H1 (cell line): ENCODE data around the gene SGCD. TPM values are rescaled to one million over a fixed set of nuclear protein-coding genes. Genes with fewer than 3 reads are reported as not detected.

ENCODE experiments used
- CTCF ChIA-PET: fragments of 300-600 bp; sonication (Branson Sonifier 250); formaldehyde crosslinking; loops from one replicate; lab custom pipeline; 2021; ENCODE audit not compliant: partially characterized antibody; lab: Charles Lee
- POLR2A ChIA-PET: fragments of 300-600 bp; sonication (Branson Sonifier 250); formaldehyde crosslinking; loops from one replicate; lab custom pipeline; 2021; ENCODE audit warnings: inconsistent platforms; ENCODE audit not compliant: partially characterized antibody; lab: Charles Lee
- DNase-seq, 2 experiments: peaks; one replicate each; pipeline versions ENCODE4 v3.0.0 to v3.0.0-alpha.2; 2010 to 2022; ENCODE audit warnings: low spot score in 2 of 2, low read depth in 1 of 2, mixed read lengths in 1 of 2
- FAIRE-seq: peaks from 2 replicates; lab custom pipeline; 2011; peaks lifted over from hg19 to GRCh38; lab: Jason Lieb, UNC
- H2AFZ ChIP-seq: 2 replicates; pipeline ENCODE4 v1.8.1; 2012; ENCODE audit warnings: low read length, inconsistent platforms
- H2AK5ac ChIP-seq: 2 replicates; pipeline ENCODE4 v1.6.1; 2013; ENCODE audit warnings: low read depth, low read length
- H2BK120ac ChIP-seq: replicated peaks from 2 replicates; pipeline ENCODE3; 2013; ENCODE audit warnings: low read depth, low read length, inconsistent platforms
- H2BK12ac ChIP-seq: 2 replicates; pipeline ENCODE4 v1.6.1; 2013; ENCODE audit warnings: low read depth, low read length
- H2BK15ac ChIP-seq: 2 replicates; pipeline ENCODE4 v1.6.1; 2013; ENCODE audit warnings: low read length
- H2BK20ac ChIP-seq: 2 replicates; pipeline ENCODE4 v1.6.1; 2013; ENCODE audit warnings: low read length
- H2BK5ac ChIP-seq: 2 replicates; pipeline ENCODE4 v1.6.1; 2013; ENCODE audit warnings: low read depth, low read length
- H3K14ac ChIP-seq: 2 replicates; pipeline ENCODE4 v1.6.1; 2013; ENCODE audit warnings: inconsistent platforms; ENCODE audit not compliant: insufficient read length
- H3K18ac ChIP-seq: 2 replicates; pipeline ENCODE4 v1.6.1; 2013; ENCODE audit warnings: low read length; ENCODE audit errors: extremely low read depth
- H3K23ac ChIP-seq: 2 replicates; pipeline ENCODE4 v1.6.1; 2013; ENCODE audit warnings: inconsistent platforms; ENCODE audit not compliant: insufficient read length
- H3K23me2 ChIP-seq: 2 replicates; pipeline ENCODE4 v1.6.1; 2013; ENCODE audit warnings: low read depth, low read length
- H3K27ac ChIP-seq: 2 replicates; pipeline ENCODE4 v1.6.1; 2011; ENCODE audit warnings: low read depth, low read length, inconsistent platforms
- H3K27me3 ChIP-seq, 4 experiments: replicated peaks in 1 of 4; 1 replicate in 1 of 4; 2 replicates in 3 of 4; pipeline versions ENCODE4 v1.6.1 to v1.8.1; 2011 to 2013; ENCODE audit warnings: low read length in 3 of 4, mild to moderate bottlenecking in 3 of 4, inconsistent platforms in 2 of 4, mixed read lengths in 2 of 4, moderate library complexity in 1 of 4; ENCODE audit not compliant: control insufficient read depth in 3 of 4, insufficient read depth in 3 of 4; ENCODE audit errors: extremely low read depth in 1 of 4
- H3K36me3 ChIP-seq, 4 experiments: 2 replicates each; pipeline versions ENCODE4 v1.6.1 to v1.8.1; 2011 to 2013; ENCODE audit warnings: mild to moderate bottlenecking in 4 of 4, low read length in 3 of 4, moderate library complexity in 2 of 4, control low read depth in 1 of 4, inconsistent platforms in 1 of 4; ENCODE audit not compliant: insufficient read depth in 4 of 4, control insufficient read depth in 2 of 4
- H3K4ac ChIP-seq: replicated peaks from 2 replicates; pipeline ENCODE3; 2013; ENCODE audit warnings: low read length, low read depth, mixed read lengths, inconsistent platforms; ENCODE audit not compliant: insufficient read length
- H3K4me1 ChIP-seq, 4 experiments: replicated peaks in 1 of 4; 1 replicate in 1 of 4; 2 replicates in 3 of 4; pipeline versions ENCODE4 v1.6.1 to v1.8.1; 2011 to 2013; ENCODE audit warnings: low read length in 3 of 4, inconsistent platforms in 2 of 4, mixed read lengths in 1 of 4; ENCODE audit not compliant: insufficient read depth in 4 of 4, control insufficient read depth in 3 of 4
- H3K4me2 ChIP-seq, 2 experiments: 2 replicates each; pipeline versions ENCODE4 v1.6.1 to v1.8.1; 2011 to 2013; ENCODE audit warnings: low read depth in 2 of 2, low read length in 2 of 2, control low read depth in 1 of 2, inconsistent platforms in 1 of 2, mild to moderate bottlenecking in 1 of 2; ENCODE audit not compliant: insufficient read depth in 1 of 2
- H3K4me3 ChIP-seq, 4 experiments: fragments of 200-600, 300-600 bp in 1 of 4; sonication (generic), shearing (Covaris generic), sonication (Bioruptor Twin) in 1 of 4; 2 replicates each; pipeline versions ENCODE4 v1.5.1 to v1.8.1; 2011 to 2016; ENCODE audit warnings: low read length in 4 of 4, low read depth in 3 of 4, control low read depth in 2 of 4, inconsistent platforms in 2 of 4, mild to moderate bottlenecking in 2 of 4, mixed read lengths in 1 of 4, moderate library complexity in 1 of 4; ENCODE audit not compliant: insufficient read depth in 2 of 4; ENCODE audit errors: extremely low read depth in 1 of 4
- H3K56ac ChIP-seq: replicated peaks from 2 replicates; pipeline ENCODE3; 2013; ENCODE audit warnings: low read depth, mild to moderate bottlenecking, mixed read lengths, low read length, inconsistent platforms; ENCODE audit not compliant: insufficient read length
- H3K79me1 ChIP-seq: 2 replicates; pipeline ENCODE4 v1.6.1; 2013; ENCODE audit warnings: low read depth, low read length, control low read depth
- H3K79me2 ChIP-seq, 2 experiments: 2 replicates each; pipeline versions ENCODE4 v1.6.1 to v1.8.1; 2012 to 2013; ENCODE audit warnings: low read length in 2 of 2, mild to moderate bottlenecking in 2 of 2, inconsistent platforms in 1 of 2; ENCODE audit not compliant: insufficient read depth in 2 of 2, control insufficient read depth in 1 of 2
- H3K9ac ChIP-seq, 4 experiments: replicated peaks in 1 of 4; 1 replicate in 1 of 4; 2 replicates in 3 of 4; pipeline versions ENCODE4 v1.6.1 to v1.8.1; 2011 to 2013; ENCODE audit warnings: low read depth in 3 of 4, low read length in 3 of 4, control low read depth in 2 of 4, mild to moderate bottlenecking in 2 of 4, moderate library complexity in 2 of 4, inconsistent platforms in 1 of 4; ENCODE audit errors: extremely low read depth in 1 of 4
- H3K9me3 ChIP-seq, 2 experiments: 2 replicates each; pipeline versions ENCODE4 v1.6.1 to v1.8.1; 2012 to 2013; ENCODE audit warnings: mild to moderate bottlenecking in 2 of 2, moderate library complexity in 2 of 2, control low read depth in 1 of 2, inconsistent platforms in 1 of 2, low read depth in 1 of 2, low read length in 1 of 2, mixed read lengths in 1 of 2; ENCODE audit not compliant: insufficient read depth in 2 of 2
- H4K20me1 ChIP-seq, 2 experiments: replicated peaks in 1 of 2; 2 replicates each; pipeline versions ENCODE3 to v1.8.1; 2011 to 2013; ENCODE audit warnings: inconsistent platforms in 2 of 2, low read length in 2 of 2, mild to moderate bottlenecking in 1 of 2; ENCODE audit not compliant: insufficient read depth in 2 of 2, control insufficient read depth in 1 of 2
- H4K5ac ChIP-seq: 2 replicates; pipeline ENCODE4 v1.6.1; 2013; ENCODE audit warnings: low read length, low read depth, mixed read lengths, inconsistent platforms; ENCODE audit not compliant: insufficient read length
- H4K8ac ChIP-seq: 2 replicates; pipeline ENCODE4 v1.8.0; 2013; ENCODE audit warnings: mild to moderate bottlenecking, moderate library complexity, low read length, inconsistent platforms; ENCODE audit not compliant: insufficient read depth; ENCODE audit errors: extremely low read depth
- H4K91ac ChIP-seq: replicated peaks from 2 replicates; pipeline ENCODE3; 2013; ENCODE audit warnings: low read length, mixed read lengths, inconsistent platforms; ENCODE audit not compliant: insufficient read length
- GABPA ChIP-seq: IDR thresholded peaks from 2 replicates; pipeline ENCODE4 v1.6.1; 2011; ENCODE audit warnings: mild to moderate bottlenecking, low read length, moderate library complexity, borderline replicate concordance; ENCODE audit not compliant: insufficient read depth
- POLR2A ChIP-seq, 2 experiments: IDR thresholded peaks; 1 replicate in 1 of 2; 2 replicates in 1 of 2; pipeline ENCODE4 v1.6.1; 2011; ENCODE audit warnings: low read depth in 2 of 2, low read length in 2 of 2, mild to moderate bottlenecking in 2 of 2; ENCODE audit errors: control extremely low read depth in 1 of 2
- RAD21 ChIP-seq, 2 experiments: IDR thresholded peaks in 1 of 2; conservative IDR thresholded peaks in 1 of 2; 2 replicates each; pipeline ENCODE4 v1.6.1; 2011; ENCODE audit warnings: low read depth in 2 of 2, low read length in 2 of 2, improper control_type of control experiment in 1 of 2, inconsistent platforms in 1 of 2, mild to moderate bottlenecking in 1 of 2, moderate library complexity in 1 of 2
- RFX5 ChIP-seq: IDR thresholded peaks from 2 replicates; pipeline ENCODE4 v1.6.1; 2011; ENCODE audit warnings: low read depth, low read length, improper control_type of control experiment, borderline replicate concordance
- SP4 ChIP-seq: IDR thresholded peaks from 2 replicates; pipeline ENCODE4 v1.6.1; 2012; ENCODE audit warnings: low read length, inconsistent platforms
- TCF12 ChIP-seq: IDR thresholded peaks from 2 replicates; pipeline ENCODE4 v1.6.1; 2011; ENCODE audit warnings: low read depth, mild to moderate bottlenecking, low read length
- polyA plus RNA-seq, 7 experiments: library from polyadenylated mRNA; depleted of rRNA in 3 of 7; stranded (reverse) in 5 of 7; unstranded in 2 of 7; fragments of >200 nt in 5 of 7; fragments of 200-250 nt in 2 of 7; gene quantifications; 1 replicate in 5 of 7; 2 replicates in 1 of 7; 4 replicates in 1 of 7; pipeline versions ENCODE4 v1.2.1 to v1.2.3, GENCODE V29; 2011 to 2013; ENCODE audit warnings: missing spikeins in 2 of 7, mixed read lengths in 2 of 7
- total RNA-seq: library from RNA; stranded (reverse); fragmentation: NEBNext Ultra II Directional; extraction: Animal tissue kit (Norgen Biotek cat#: 25700); gene quantifications from 2 replicates; pipeline ENCODE4 v1.2.1, GENCODE V29; 2021

SGCD gene
- total and polyA plus RNA-seq, 2 of the 8 experiments (the other 6 are each of a cell fraction or from before 2014, with no cell fraction given): 0.04 to 0.08 TPM

- Histone ChIP-seq H3K4me3 (no peak overlapping the region), H3K9me3 (no peaks in the 10 kb centered on the region), H2BK12ac (no peak overlapping the region), H2AK5ac (no peak overlapping the region), H3K36me3 (no peaks in the 10 kb centered on the region), H3K14ac (no peak overlapping the region), H4K5ac (no peak overlapping the region), H3K27ac (no peak overlapping the region), H4K91ac (no peak overlapping the region), H2BK15ac (no peak overlapping the region), H3K4me2 (no peak overlapping the region), H3K4ac (no peak overlapping the region), H2AFZ (no peak overlapping the region), H3K27me3 (no peaks in the 10 kb centered on the region), H3K18ac (no peak overlapping the region), H4K8ac (no peak overlapping the region), H3K56ac (no peak overlapping the region), H3K23me2 (no peaks in the 10 kb centered on the region), H3K79me2 (no peaks in the 10 kb centered on the region), H3K9ac (no peak overlapping the region), H4K20me1 (no peaks in the 10 kb centered on the region), H2BK5ac (no peak overlapping the region), H3K23ac (no peak overlapping the region), H3K79me1 (no peaks in the 10 kb centered on the region), H2BK120ac (no peak overlapping the region), H2BK20ac (no peak overlapping the region), H3K4me1 (no peaks in the 10 kb centered on the region)
- DNase-seq (no peak), FAIRE-seq (no peak)
- POLR2A ChIA-PET: no interaction called here
- CTCF ChIA-PET: no interaction called here
- no peak for TF ChIP-seq RAD21 (IDR thresholded peaks at IDR 0.05 in 1 of 2, conservative IDR thresholded peaks at IDR 0.05 in 1 of 2; ENCODE audit: low read depth in 2 of 2, low read length in 2 of 2)
- TF ChIP-seq SP4: no peak
- TF ChIP-seq POLR2A (IDR thresholded peaks at IDR 0.05; ENCODE audit: control extremely low read depth in 1 of 2, low read depth in 2 of 2, low read length in 2 of 2): no peak
- no peak for TF ChIP-seq TCF12
- TF ChIP-seq RFX5: no peak
- no peak for TF ChIP-seq GABPA
Measured at GRCh38 chr5:156590978-156591377, 264.0 kb downstream of the SGCD start.
